CD4-positive, CD25-positive, alpha-beta regulatory T cell (primary cell): ENCODE results near the gene PRR15L. TPM values are rescaled to one million over a fixed set of nuclear protein-coding genes. Genes with fewer than 3 reads are reported as not detected.

Experiments used
- ATAC-seq, 2 donors: fragments of 150-1000 bp; cut with Tn5 transposase; one replicate each; pipeline ENCODE4 v1.10.0; 2021; ENCODE audit warnings: low read depth in 2 of 2, moderate number of reproducible peaks in 2 of 2, moderate library complexity in 1 of 2
- DNase-seq, 3 donors: peaks; one replicate each; pipeline versions ENCODE4 v3.0.0 to v3.0.0-alpha.2; 2012 to 2022; ENCODE audit warnings: mixed read lengths in 1 of 3
- H3K27ac ChIP-seq: one replicate; pipeline ENCODE4 v1.7.0; 2013; ENCODE audit warnings: mild to moderate bottlenecking, low read length; ENCODE audit not compliant: insufficient read depth, poor library complexity, severe bottlenecking
- H3K27me3 ChIP-seq: one replicate; pipeline ENCODE4 v1.7.0; 2013; ENCODE audit warnings: low read length; ENCODE audit not compliant: control insufficient read depth, insufficient read depth
- H3K36me3 ChIP-seq: one replicate; pipeline ENCODE4 v1.7.0; 2013; ENCODE audit warnings: mild to moderate bottlenecking, low read length, moderate library complexity; ENCODE audit not compliant: control insufficient read depth, insufficient read depth
- H3K4me1 ChIP-seq: 2 replicates; pipeline ENCODE4 v1.7.0; 2013; ENCODE audit warnings: mild to moderate bottlenecking, low read length; ENCODE audit not compliant: insufficient read depth, control insufficient read depth, poor library complexity, severe bottlenecking
- H3K4me3 ChIP-seq: one replicate; pipeline ENCODE4 v1.7.0; 2013; ENCODE audit warnings: low read depth, mild to moderate bottlenecking, low read length, moderate library complexity
- H3K9me3 ChIP-seq, 2 experiments: 1 replicate in 1 of 2; 2 replicates in 1 of 2; pipeline ENCODE4 v1.7.0; 2013; ENCODE audit warnings: low read length in 2 of 2, mild to moderate bottlenecking in 1 of 2, moderate library complexity in 1 of 2; ENCODE audit not compliant: control insufficient read depth in 2 of 2
- H3K27ac Mint-ChIP-seq, 3 donors: one replicate each; pipeline ENCODE4 v1.8.0; 2020 to 2022; ENCODE audit warnings: mild to moderate bottlenecking in 3 of 3, mixed read lengths in 3 of 3, moderate library complexity in 2 of 3
- H3K27me3 Mint-ChIP-seq: one replicate; pipeline ENCODE4 v1.8.0; 2022; ENCODE audit warnings: mild to moderate bottlenecking, mixed read lengths
- H3K36me3 Mint-ChIP-seq: one replicate; pipeline ENCODE4 v1.8.0; 2020; ENCODE audit warnings: mixed read lengths
- H3K4me1 Mint-ChIP-seq, 4 donors: one replicate each; pipeline ENCODE4 v1.8.0; 2020 to 2022; ENCODE audit warnings: mixed read lengths in 4 of 4, mild to moderate bottlenecking in 1 of 4
- H3K4me3 Mint-ChIP-seq, 4 donors: one replicate each; pipeline ENCODE4 v1.8.0; 2020 to 2022; ENCODE audit warnings: mild to moderate bottlenecking in 4 of 4, mixed read lengths in 4 of 4, moderate library complexity in 3 of 4
- H3K9me3 Mint-ChIP-seq, 7 donors: one replicate each; pipeline ENCODE4 v1.8.0; 2020 to 2022; ENCODE audit warnings: mixed read lengths in 7 of 7, mild to moderate bottlenecking in 3 of 7, moderate library complexity in 2 of 7
- polyA plus RNA-seq, 4 donors: library from polyadenylated mRNA; unstranded; fragments of 300-500 nt; fragmentation: Illumina TruSeq; gene quantifications; one replicate each; pipeline ENCODE4 v1.2.3, GENCODE V29; 2021
- total RNA-seq: library from RNA; stranded (reverse); gene quantifications from one replicate; pipeline ENCODE4 v1.2.3, GENCODE V29; 2022

The PRR15L gene
- total and polyA plus RNA-seq, 5 donors from 2014 or later = 0.19 to 0.36 TPM; not detected in 3

GRCh38 chr17:48001197-48001596 is 43.5 kb upstream of the PRR15L start:
- Histone ChIP-seq H3K36me3 (no peaks in the 10 kb centered on the region), H3K9me3 (no peaks in the 10 kb centered on the region), H3K4me3 (no peak overlapping the region), H3K27me3 (no peaks in the 10 kb centered on the region), H3K27ac (no peak overlapping the region), H3K4me1 (no peaks in the 10 kb centered on the region)
- DNase-seq (no peak), ATAC-seq (no peak)
- Mint-ChIP-seq H3K27ac (no peak overlapping the region), H3K4me1 (no peaks in the 10 kb centered on the region), H3K36me3 (no peaks in the 10 kb centered on the region), H3K4me3 (no peak overlapping the region), H3K27me3 (peaks cover 39% of the 10 kb centered on the region), H3K9me3 (no peaks in the 10 kb centered on the region)

GRCh38 chr17:47999582-47999981 is 41.9 kb upstream of the PRR15L start:
- H3K27me3 ChIP-seq = no peaks in the 10 kb centered on the region
- Mint-ChIP-seq H3K27ac (no peak overlapping the region), H3K4me1 (no peaks in the 10 kb centered on the region), H3K27me3 (peaks cover 37% of the 10 kb centered on the region), H3K4me3 (no peak overlapping the region), H3K9me3 (no peaks in the 10 kb centered on the region), H3K36me3 (no peaks in the 10 kb centered on the region)
- no peak overlapping the region for H3K4me3 ChIP-seq
- H3K36me3 ChIP-seq = no peaks in the 10 kb centered on the region
- H3K27ac ChIP-seq = no peak overlapping the region
- no peaks in the 10 kb centered on the region for H3K9me3 ChIP-seq
- DNase-seq = peak in 1 of 3 donors; percentile 22
- peak in 1 of 2 donors; percentile 52 for ATAC-seq
- no peaks in the 10 kb centered on the region for H3K4me1 ChIP-seq

DNA sequence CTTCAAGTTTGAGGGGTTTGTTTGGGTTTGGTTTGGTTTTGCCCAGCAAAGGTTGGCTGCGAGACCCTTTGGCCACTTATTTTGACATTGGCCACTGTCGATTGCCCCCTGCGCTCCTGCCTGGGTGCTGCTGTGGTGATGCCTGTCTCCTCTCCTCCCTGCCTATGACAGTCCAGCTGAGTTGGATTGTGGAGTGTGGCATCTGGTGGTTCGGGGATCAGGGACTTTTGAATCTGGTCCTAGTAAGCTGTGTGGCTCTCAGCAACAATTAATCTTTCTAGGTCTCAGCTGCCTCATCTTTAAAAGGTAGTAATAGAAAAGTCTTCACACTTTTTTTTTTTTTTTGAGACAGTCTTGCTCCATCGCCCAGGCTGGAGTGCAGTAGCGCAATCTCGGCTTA is 40.4 kb upstream of the PRR15L start:
- no peak overlapping the region for H3K4me3 ChIP-seq
- H3K27ac Mint-ChIP-seq = no peak overlapping the region
- DNase-seq (no peak), ATAC-seq (no peak)
- H3K9me3 ChIP-seq = no peaks in the 10 kb centered on the region
- H3K36me3 ChIP-seq = no peaks in the 10 kb centered on the region
- no peaks in the 10 kb centered on the region for H3K4me1 ChIP-seq
- H3K36me3 Mint-ChIP-seq = no peaks in the 10 kb centered on the region
- H3K27me3 Mint-ChIP-seq = peaks cover 31% of the 10 kb centered on the region
- H3K4me3 Mint-ChIP-seq = no peak overlapping the region
- no peaks in the 10 kb centered on the region for H3K9me3 Mint-ChIP-seq
- H3K27me3 ChIP-seq = peaks cover 4% of the 10 kb centered on the region
- no peak overlapping the region for H3K27ac ChIP-seq
- no peaks in the 10 kb centered on the region for H3K4me1 Mint-ChIP-seq

- DNase-seq (no peak), ATAC-seq (no peak)
- Histone ChIP-seq H3K4me1 (no peaks in the 10 kb centered on the region), H3K9me3 (no peaks in the 10 kb centered on the region), H3K4me3 (no peak overlapping the region), H3K27ac (no peak overlapping the region), H3K36me3 (no peaks in the 10 kb centered on the region), H3K27me3 (peaks cover 4% of the 10 kb centered on the region)
- Mint-ChIP-seq H3K36me3 (no peaks in the 10 kb centered on the region), H3K4me1 (no peaks in the 10 kb centered on the region), H3K9me3 (no peaks in the 10 kb centered on the region), H3K27ac (no peak overlapping the region), H3K27me3 (peaks cover 30% of the 10 kb centered on the region), H3K4me3 (no peak overlapping the region)
Measured at GRCh38 chr17:47997586-47997985, 39.9 kb upstream of the PRR15L start.

- Histone ChIP-seq H3K36me3 (no peaks in the 10 kb centered on the region), H3K27me3 (peaks cover 4% of the 10 kb centered on the region), H3K27ac (no peak overlapping the region), H3K4me3 (no peak overlapping the region), H3K4me1 (no peaks in the 10 kb centered on the region), H3K9me3 (no peaks in the 10 kb centered on the region)
- DNase-seq (no peak), ATAC-seq (no peak)
- Mint-ChIP-seq H3K27me3 (peaks cover 29% of the 10 kb centered on the region), H3K9me3 (no peaks in the 10 kb centered on the region), H3K27ac (no peak overlapping the region), H3K36me3 (no peaks in the 10 kb centered on the region), H3K4me1 (no peaks in the 10 kb centered on the region), H3K4me3 (no peak overlapping the region)
Measured at GRCh38 chr17:47996201-47996600, 38.5 kb upstream of the PRR15L start.

GRCh38 chr17:47995241-47995935 is 37.7 kb upstream of the PRR15L start:
- H3K4me1 ChIP-seq = no peaks in the 10 kb centered on the region
- H3K36me3 ChIP-seq = no peaks in the 10 kb centered on the region
- no peak for ATAC-seq

DNA sequence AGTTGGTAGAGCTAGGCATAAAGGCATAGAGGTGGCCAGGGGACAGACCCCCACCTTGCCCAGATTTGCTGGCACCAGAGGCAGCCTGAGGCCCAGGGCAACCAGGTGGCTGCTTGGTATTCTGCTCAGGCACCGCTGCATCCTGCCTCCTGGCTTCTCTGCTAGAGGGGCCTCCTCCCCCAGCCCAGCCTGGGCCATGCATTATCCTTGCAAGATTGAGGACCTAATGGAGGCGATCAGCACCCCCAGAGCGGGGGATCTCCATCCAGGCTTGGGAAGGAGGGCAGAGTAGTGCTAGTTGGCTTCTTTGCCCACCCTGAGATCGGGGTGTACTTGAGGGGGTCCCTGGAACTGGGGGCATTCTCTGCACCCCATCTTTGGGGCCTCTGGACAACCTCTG is 37.0 kb upstream of the PRR15L start:
- peaks cover 23% of the 10 kb centered on the region for H3K27me3 Mint-ChIP-seq
- no peaks in the 10 kb centered on the region for H3K9me3 ChIP-seq
- H3K9me3 Mint-ChIP-seq = no peaks in the 10 kb centered on the region
- no peaks in the 10 kb centered on the region for H3K4me1 ChIP-seq
- no peak overlapping the region for H3K4me3 ChIP-seq
- peaks cover 4% of the 10 kb centered on the region for H3K27me3 ChIP-seq
- H3K4me3 Mint-ChIP-seq = no peak overlapping the region
- no peaks in the 10 kb centered on the region for H3K36me3 ChIP-seq
- no peaks in the 10 kb centered on the region for H3K4me1 Mint-ChIP-seq
- ATAC-seq = no peak
- no peaks in the 10 kb centered on the region for H3K36me3 Mint-ChIP-seq
- no peak overlapping the region for H3K27ac ChIP-seq
- no peak for DNase-seq
- no peak overlapping the region for H3K27ac Mint-ChIP-seq

More at GRCh38 chr17:47995241-47995935, 37.7 kb upstream of the PRR15L start:
- no peaks in the 10 kb centered on the region for H3K9me3 ChIP-seq
- H3K4me3 ChIP-seq = no peak overlapping the region
- Mint-ChIP-seq H3K4me1 (no peaks in the 10 kb centered on the region), H3K9me3 (no peaks in the 10 kb centered on the region), H3K4me3 (no peak overlapping the region), H3K27me3 (peaks cover 29% of the 10 kb centered on the region), H3K27ac (no peak overlapping the region), H3K36me3 (no peaks in the 10 kb centered on the region)
- peaks cover 4% of the 10 kb centered on the region for H3K27me3 ChIP-seq
- no peak for DNase-seq
- H3K27ac ChIP-seq = no peak overlapping the region

DNA sequence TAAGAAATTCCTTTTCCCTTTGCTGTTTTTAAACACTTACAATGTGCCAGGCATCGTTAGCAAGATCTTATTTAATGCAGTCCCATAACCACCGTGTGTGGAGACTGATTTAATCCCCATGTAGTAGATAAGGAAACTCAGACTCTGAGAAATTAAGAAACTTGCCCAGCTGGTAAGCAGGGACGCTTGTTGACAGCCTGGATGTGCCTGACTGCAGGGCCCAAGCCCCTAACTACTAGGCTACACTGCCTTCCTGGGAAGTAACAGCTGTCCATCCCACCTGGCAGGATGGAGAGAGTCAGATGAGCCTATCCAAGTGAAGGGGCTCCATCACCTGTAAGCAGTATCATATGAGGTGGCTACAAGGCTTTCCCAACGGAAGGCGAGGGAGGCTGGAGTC is 36.3 kb upstream of the PRR15L start:
- H3K27ac Mint-ChIP-seq = peak overlapping the region in 1 of 3 donors; percentile 20
- DNase-seq (no peak), ATAC-seq (no peak)
- H3K27me3 Mint-ChIP-seq = peaks cover 19% of the 10 kb centered on the region
- no peaks in the 10 kb centered on the region for H3K4me1 Mint-ChIP-seq
- no peak overlapping the region for H3K4me3 Mint-ChIP-seq
- Histone ChIP-seq H3K9me3 (no peaks in the 10 kb centered on the region), H3K27ac (no peak overlapping the region), H3K27me3 (peaks cover 4% of the 10 kb centered on the region), H3K36me3 (no peaks in the 10 kb centered on the region), H3K4me1 (no peaks in the 10 kb centered on the region), H3K4me3 (no peak overlapping the region)
- no peaks in the 10 kb centered on the region for H3K36me3 Mint-ChIP-seq
- H3K9me3 Mint-ChIP-seq = no peaks in the 10 kb centered on the region
